NCI-H2171 (cell line): ENCODE measurements around the gene SH3PXD2A.

ENCODE experiments used
- DNase-seq: peaks from one replicate; lab custom pipeline; 2025; lab: John Stamatoyannopoulos, UW

SH3PXD2A gene

GRCh38 chr10:103683851-103684250, 171.5 kb downstream of the SH3PXD2A start:
- no peak for DNase-seq

DNA sequence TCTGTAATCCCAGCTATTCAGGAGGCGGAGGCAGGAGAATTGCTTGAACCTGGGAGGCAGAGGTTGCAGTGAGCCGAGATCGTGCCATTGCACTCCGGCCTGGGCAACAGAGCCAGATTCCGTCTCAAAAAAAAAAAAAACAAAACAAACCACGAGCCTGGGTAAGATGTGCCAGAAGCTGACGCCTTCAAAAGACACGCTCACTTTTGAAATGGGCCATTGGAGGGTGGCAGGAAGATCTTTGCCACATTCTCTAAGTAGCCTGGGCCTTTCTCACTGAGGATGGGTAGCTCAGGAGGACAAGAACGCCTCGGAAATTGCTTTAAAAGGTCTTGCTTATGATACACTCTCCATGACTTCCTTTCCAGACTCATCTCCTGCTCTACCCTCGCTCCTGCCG, 172.7 kb downstream of the SH3PXD2A start:
- no peak for DNase-seq

- DNase-seq, result no peak
Observed at GRCh38 chr10:103681617-103682399, 173.6 kb downstream of the SH3PXD2A start.

- no peak for DNase-seq
Observed at GRCh38 chr10:103680869-103681236, 174.5 kb downstream of the SH3PXD2A start.

DNA sequence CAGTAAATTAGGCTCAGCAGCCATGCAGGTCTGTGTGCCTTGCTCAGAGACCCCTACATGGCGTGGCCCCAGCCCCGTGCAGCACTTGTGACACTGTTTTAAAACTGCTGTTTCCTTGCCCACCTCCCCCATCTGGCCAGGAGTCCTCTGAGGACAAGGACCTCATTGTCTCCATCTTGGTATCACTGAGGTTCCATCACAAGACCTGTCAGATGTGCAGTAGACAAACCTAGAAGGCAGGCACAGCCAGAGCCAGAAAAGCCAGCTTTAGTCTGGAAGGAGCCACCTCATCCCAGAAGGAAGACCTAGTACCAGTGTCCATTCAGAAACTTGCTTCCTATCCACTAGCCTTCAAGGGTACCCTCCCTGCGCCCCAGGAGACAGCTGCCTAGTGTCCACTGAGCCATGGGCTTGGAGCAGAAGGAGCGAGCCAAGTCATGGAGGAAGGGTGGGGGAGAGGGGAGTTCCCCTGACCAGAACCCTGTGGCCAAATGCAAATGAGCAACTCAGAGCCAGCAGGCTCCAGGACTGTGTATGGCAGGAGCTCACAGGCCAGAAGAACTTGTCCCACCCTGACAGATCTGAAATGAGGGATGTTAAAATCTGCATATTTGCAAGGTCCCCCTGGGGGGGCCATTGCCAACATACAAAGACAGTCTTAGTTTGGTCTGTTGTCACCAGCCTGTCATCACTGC, 176.1 kb downstream of the SH3PXD2A start:
- no peak for DNase-seq

- peak; percentile 48 for DNase-seq
Observed at GRCh38 chr10:103678178-103678526, 177.2 kb downstream of the SH3PXD2A start.

DNA sequence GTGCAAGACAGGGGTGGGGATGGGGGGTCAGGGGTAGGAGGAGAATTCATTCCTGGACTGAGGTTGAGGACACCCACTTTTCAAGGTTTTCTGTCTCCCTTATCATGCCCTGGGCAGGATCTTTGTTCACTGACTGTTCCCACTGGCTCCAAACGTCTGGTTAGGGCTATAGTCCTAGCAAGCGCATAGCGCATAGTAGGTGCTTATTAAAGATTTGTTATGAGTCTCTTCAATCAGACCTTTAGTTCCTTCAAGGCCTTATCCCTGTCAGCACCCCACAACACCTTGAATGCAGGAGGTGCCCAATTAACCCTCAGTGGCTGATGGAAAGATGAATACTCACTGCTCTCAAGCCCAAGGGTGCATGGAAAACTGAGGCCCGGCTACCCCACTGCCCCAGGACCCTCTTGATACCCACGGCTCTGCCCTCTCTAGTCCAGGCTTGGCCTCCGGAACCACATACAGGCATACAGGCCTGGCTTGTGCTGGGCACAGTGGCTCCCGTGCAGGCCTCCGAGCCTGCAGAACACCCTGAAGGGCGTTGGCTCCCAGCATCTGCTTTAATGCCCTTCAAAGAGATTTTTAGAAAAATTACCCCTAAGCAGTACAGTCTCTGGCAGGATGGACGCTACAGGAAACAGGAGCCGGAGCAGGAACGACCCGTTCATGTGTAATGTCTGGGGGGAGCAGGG, 177.7 kb downstream of the SH3PXD2A start:
- DNase-seq, result no peak

- DNase-seq, result no peak
Observed at GRCh38 chr10:103676851-103677417, 178.4 kb downstream of the SH3PXD2A start.

GRCh38 chr10:103676058-103676785, 179.2 kb downstream of the SH3PXD2A start:
- no peak for DNase-seq

- no peak for DNase-seq
Observed at GRCh38 chr10:103673606-103674005, 181.8 kb downstream of the SH3PXD2A start.

DNA sequence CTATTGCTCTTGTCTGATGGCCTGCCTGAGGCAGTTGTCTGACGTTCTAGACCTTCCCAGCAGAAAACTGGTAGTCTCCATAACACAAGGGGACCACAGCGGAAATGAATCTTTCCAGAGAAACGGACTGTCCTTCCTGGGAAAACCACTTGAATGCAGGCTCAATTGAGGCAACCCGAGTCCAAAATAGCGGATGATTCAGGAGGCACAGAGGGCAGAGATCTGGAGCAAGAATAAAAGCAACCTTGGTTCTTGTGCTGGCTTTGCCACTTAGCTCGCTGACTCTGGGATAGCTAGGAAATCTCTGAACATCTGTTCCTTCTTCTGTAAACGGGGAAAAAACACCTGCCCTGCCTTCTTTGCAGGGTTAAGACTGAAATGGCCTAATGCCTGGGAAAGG, 183.0 kb downstream of the SH3PXD2A start:
- DNase-seq, result no peak

DNA sequence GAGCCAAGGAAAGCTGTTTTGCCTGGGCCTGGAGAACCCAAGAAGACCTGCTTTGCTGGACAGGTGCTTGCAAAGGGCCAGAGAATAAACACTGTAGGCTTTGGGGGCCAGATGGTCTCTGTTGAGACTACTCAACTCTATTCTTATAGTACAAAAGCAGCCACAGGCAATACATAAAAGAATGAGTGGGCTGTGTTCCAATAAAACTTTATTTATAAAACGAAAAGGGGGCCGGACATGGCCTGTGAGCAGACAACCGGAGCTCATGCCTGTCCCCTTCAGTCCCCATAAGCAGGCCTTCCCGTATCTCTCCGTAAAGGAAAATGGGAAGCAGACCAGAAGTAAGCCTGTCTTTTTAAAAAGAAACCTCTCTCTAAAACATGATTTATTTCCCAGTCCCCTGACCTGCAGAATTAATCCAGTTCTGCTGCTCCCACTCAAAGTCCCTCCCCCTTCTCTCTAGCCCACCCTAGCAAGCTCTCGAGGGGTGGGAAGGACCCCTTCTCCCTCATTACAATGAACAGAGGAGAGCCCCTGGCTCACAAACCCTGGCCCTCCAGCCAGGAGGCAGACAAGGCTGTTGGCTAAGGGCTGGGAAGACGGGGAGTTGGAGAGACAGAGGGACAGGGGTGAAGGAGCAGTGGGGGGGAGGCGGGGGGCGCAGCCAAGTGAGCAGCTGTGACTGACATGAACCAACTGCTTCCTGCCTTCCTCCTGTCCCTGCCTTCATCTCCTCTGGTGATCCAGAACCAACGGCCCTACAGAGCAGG, 184.1 kb downstream of the SH3PXD2A start:
- DNase-seq, result no peak

DNA sequence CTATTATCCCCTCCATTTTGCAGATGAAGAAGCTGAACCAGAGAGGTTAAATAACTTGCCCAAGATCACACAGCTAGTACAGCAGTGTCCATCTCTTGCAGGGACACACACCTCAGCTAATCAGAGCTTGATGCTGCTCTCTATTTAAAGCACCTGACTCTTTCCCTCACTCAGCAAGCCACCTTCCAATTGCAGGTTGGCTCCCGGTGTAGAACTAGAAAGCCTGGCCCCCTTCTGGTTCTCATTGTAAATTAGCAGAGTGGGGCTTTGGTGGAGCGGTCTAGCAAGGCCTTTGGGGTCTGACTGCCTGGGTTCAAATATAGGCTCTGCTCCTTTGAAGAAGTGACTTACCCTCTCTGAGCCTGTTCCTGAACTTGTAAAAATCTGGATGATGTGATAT, 185.4 kb downstream of the SH3PXD2A start:
- no peak for DNase-seq

- DNase-seq, result no peak
Observed at GRCh38 chr10:103669243-103669929, 186.0 kb downstream of the SH3PXD2A start.

DNA sequence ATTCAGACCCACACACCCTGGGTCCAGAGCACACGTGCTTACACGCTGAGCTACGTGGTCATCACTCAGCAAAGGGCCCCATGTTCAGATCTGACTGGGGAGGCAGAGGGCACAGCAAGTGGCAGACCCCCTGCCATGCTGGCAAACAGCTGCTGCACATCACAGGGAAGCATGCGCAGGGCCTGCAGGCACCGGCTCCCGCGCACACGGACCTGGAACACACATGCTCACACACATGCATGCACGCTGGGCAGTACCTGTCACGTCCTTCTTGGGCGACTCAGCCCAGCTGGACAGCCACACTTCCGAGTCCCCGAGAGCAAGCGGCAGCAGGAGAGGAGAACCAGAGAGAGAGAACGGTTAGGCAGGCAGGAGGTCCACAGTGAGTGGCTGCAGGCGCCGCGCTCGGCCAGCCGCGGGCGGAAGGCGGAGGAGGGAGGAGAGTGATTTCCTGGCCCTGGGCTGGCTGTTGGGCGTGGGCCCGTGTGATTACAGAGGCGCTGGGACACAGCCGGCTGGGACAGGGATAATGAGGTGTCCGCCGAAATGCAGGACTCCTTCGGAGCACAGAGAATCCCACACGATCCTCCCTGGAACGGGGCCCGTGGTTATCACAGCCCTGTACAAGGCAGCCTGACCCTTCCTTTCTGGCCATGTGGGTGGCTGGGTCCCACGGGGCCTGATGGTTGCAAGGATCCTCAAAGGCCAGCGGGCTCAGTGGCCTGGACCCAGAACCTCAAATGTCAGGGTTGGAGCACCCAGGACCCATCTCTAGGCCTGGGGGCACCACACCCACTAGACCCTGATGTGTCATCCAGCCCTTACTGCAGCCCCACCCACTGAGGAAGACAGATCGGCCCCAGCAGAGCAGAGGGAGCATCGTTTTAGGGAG, 186.8 kb downstream of the SH3PXD2A start:
- no peak for DNase-seq

- DNase-seq, result no peak
Observed at GRCh38 chr10:103667356-103667755, 188.0 kb downstream of the SH3PXD2A start.

- no peak for DNase-seq
Observed at GRCh38 chr10:103666762-103667150, 188.6 kb downstream of the SH3PXD2A start.

- no peak for DNase-seq
Observed at GRCh38 chr10:103666087-103666761, 189.2 kb downstream of the SH3PXD2A start.
